Suprapubic skin (tissue), 4 donors: ENCODE data around the gene SRRM2. TPM values are rescaled to one million over a fixed set of nuclear protein-coding genes. Genes with fewer than 3 reads are reported as not detected.
A peak's percentile ranks its signal among the peaks of the same experiment; 100 is the strongest.

Experiments used
- DNase-seq, 2 donors: peaks; one replicate each; pipeline ENCODE4 v3.0.0-alpha.2; 2019; ENCODE audit warnings: low spot score in 2 of 2
- H3K27ac ChIP-seq: fragments of 200-600 bp; sonication (generic); one replicate; pipeline ENCODE4 v1.5.1; 2019
- H3K27me3 ChIP-seq: fragments of 200-600 bp; sonication (generic); one replicate; pipeline ENCODE4 v1.5.1; 2019
- H3K36me3 ChIP-seq: fragments of 200-600 bp; sonication (generic); one replicate; pipeline ENCODE4 v1.5.1; 2019
- H3K4me1 ChIP-seq: fragments of 200-600 bp; sonication (generic); one replicate; pipeline ENCODE4 v1.5.1; 2019
- H3K4me3 ChIP-seq: fragments of 200-600 bp; sonication (generic); one replicate; pipeline ENCODE4 v1.5.1; 2019; ENCODE audit warnings: mild to moderate bottlenecking
- H3K9me3 ChIP-seq: fragments of 200-600 bp; sonication (generic); one replicate; pipeline ENCODE4 v1.5.1; 2019
- EP300 ChIP-seq: sonication (generic); formaldehyde crosslinking; IDR thresholded peaks from one replicate; pipeline ENCODE4 v1.6.1; 2017; ENCODE audit warnings: antibody characterized with exemption
- POLR2A ChIP-seq, 2 donors: fragments of 450-650 bp; IDR thresholded peaks; one replicate each; pipeline ENCODE4 v1.6.1; 2017; ENCODE audit warnings: antibody characterized with exemption in 2 of 2, mild to moderate bottlenecking in 2 of 2, moderate library complexity in 2 of 2
- POLR2AphosphoS5 ChIP-seq, 3 donors: sonication (generic); formaldehyde crosslinking; IDR thresholded peaks; one replicate each; pipeline ENCODE4 v1.6.1; 2017; ENCODE audit warnings: antibody characterized with exemption in 3 of 3
- WGBS: methylation state at CpG from one replicate; pipeline ENCODE4 v1.1.5; 2018; 5-methylcytosine and 5-hydroxymethylcytosine counted together
- total RNA-seq, 4 donors: library from RNA; depleted of rRNA; stranded (reverse); fragments of >200 nt; gene quantifications; one replicate each; pipeline ENCODE4 v1.1.0, GENCODE V29; 2016
- TF ChIP-seq, protein P1 (sequence below), 2 donors: fragments of 200-600 bp in 1 of 2; fragments of 450-650 bp in 1 of 2; sonication (generic) in 1 of 2; IDR thresholded peaks; one replicate each; pipeline ENCODE4 v1.5.1; 2016 to 2019; ENCODE audit warnings: antibody characterized with exemption in 2 of 2, mild to moderate bottlenecking in 1 of 2, moderate library complexity in 1 of 2

The SRRM2 gene
- total RNA-seq, 4 donors from 2014 or later, result 484 to 1,595 (median 654) TPM

DNA sequence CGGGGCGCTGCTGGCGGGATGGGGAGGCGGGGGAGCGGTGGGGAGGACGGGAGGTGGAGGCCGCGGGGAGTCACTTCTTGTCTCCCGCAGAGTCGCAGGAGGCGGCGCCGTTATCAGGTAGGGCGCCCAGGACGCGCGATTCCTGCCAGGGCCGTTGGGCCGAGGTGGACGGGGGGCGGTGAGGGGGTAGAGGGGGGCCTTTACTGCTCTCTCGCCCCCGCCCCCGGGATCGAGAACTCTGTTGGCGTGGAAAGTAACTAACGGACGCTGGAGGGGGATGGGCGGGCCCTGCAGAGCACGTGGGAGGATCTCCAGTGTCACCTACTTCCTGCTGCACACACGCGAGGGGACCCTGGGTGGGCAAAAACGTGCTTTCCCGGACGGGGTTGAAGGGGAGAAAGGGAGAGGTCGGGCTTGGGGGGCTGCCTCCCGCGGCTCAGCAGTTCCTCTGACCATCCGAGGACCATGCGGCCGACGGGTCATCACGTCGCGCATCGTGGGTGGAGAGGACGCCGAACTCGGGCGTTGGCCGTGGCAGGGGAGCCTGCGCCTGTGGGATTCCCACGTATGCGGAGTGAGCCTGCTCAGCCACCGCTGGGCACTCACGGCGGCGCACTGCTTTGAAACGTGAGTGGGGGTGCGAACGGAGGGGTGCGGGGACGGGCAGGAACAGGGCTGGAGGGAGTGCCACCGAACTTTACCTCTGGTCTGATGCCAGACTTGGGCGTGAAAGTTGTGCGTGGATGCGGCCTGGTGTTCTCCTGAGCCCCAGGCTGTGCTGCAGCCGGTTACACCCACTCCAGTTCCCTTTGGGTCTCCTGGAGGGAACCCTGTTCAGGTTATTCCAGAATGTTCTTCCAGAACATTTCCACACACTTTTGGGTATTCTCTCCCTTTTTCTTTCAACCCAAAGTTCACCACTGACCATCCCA is 65.2 kb downstream of the SRRM2 start:
- Histone ChIP-seq H3K4me3 (no peak overlapping the region), H3K27me3 (peaks cover 51% of the 10 kb centered on the region)

DNA sequence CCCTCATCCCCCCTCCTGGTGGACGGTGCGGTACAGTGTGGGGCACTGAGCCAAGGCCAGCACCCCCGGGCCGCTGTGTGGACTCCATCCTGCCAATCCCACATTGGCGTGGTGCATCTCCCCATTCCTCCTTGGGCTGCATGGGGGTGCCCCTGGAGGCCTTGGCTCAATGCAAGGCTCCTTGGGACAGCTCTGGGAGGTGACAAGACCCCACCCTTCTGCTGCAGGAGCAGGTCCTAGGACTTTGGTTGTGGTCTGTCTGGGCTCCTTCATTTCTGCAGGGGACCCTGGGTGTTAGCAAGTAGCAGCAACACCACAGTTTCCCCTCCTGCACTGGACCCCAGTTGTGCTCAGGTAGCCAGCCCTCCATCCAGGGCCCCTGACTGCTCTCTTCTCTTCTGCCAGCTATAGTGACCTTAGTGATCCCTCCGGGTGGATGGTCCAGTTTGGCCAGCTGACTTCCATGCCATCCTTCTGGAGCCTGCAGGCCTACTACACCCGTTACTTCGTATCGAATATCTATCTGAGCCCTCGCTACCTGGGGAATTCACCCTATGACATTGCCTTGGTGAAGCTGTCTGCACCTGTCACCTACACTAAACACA is 65.9 kb downstream of the SRRM2 start:
- no peak overlapping the region for H3K27ac ChIP-seq
- H3K4me3 ChIP-seq, result no peak overlapping the region
- peaks cover 51% of the 10 kb centered on the region for H3K27me3 ChIP-seq
- TF ChIP-seq EP300, result no peak
- no peak for TF ChIP-seq POLR2A (IDR thresholded peaks at IDR 0.05)
- TF ChIP-seq, protein P1, sequence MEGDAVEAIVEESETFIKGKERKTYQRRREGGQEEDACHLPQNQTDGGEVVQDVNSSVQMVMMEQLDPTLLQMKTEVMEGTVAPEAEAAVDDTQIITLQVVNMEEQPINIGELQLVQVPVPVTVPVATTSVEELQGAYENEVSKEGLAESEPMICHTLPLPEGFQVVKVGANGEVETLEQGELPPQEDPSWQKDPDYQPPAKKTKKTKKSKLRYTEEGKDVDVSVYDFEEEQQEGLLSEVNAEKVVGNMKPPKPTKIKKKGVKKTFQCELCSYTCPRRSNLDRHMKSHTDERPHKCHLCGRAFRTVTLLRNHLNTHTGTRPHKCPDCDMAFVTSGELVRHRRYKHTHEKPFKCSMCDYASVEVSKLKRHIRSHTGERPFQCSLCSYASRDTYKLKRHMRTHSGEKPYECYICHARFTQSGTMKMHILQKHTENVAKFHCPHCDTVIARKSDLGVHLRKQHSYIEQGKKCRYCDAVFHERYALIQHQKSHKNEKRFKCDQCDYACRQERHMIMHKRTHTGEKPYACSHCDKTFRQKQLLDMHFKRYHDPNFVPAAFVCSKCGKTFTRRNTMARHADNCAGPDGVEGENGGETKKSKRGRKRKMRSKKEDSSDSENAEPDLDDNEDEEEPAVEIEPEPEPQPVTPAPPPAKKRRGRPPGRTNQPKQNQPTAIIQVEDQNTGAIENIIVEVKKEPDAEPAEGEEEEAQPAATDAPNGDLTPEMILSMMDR (IDR thresholded peaks at IDR 0.05), result no peak
- no peak for TF ChIP-seq POLR2AphosphoS5 (IDR thresholded peaks at IDR 0.05)
- 74% methylated on average over 10 of the region's 10 CpGs for WGBS
- H3K4me1 ChIP-seq, result no peaks in the 10 kb centered on the region
- peak; percentile 39 to 43 for DNase-seq
- H3K9me3 ChIP-seq, result no peaks in the 10 kb centered on the region
- no peaks in the 10 kb centered on the region for H3K36me3 ChIP-seq

More for the DNA sequence above, 65.2 kb downstream of the SRRM2 start:
- Histone ChIP-seq H3K36me3 (no peaks in the 10 kb centered on the region), H3K27ac (no peak overlapping the region), H3K9me3 (no peaks in the 10 kb centered on the region), H3K4me1 (no peaks in the 10 kb centered on the region)
- TF ChIP-seq POLR2A (IDR thresholded peaks at IDR 0.05) (no peak), EP300 (no peak), POLR2AphosphoS5 (IDR thresholded peaks at IDR 0.05) (no peak)
- TF ChIP-seq, protein P1 (IDR thresholded peaks at IDR 0.05), result no peak
- peak; percentile 57 to 74 for DNase-seq
- 52% methylated on average over 34 of the region's 68 CpGs for WGBS

DNA sequence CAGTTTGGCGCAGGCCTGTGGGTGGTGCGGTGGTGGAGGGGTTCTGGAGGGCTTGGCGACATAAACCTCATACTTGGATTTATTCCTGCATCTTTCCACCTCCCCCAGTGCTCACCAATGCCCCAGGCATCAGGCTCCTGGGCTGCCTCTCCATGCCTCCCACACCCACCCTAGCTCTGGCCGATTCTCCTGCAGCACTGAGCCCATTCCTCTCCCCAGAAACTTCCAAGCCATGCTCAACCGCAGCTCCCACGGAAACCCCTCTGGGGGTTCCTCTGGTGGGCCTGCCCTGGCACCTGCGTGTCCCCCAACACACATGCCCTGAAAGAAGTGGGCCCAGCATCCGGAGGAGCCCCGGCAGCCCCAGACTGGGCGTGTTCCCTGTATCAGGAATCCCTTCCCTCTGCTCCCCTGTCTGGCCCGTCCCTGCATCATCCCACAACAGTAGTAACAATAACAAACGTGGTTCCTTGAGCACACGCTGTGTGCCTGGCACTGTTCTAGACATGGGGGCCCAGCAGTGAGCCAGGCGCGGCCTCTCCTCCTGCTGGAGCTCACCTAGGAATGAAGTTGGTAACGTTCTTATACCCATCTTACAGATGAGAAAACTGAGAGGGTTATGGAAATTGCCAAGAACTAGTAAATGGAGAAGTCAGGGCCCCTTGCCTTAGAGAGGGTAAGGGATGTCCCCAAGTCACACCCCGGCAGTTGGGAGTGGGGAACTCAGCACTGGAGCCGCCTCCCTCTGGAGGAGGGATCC is 66.9 kb downstream of the SRRM2 start:
- Histone ChIP-seq H3K36me3 (no peaks in the 10 kb centered on the region), H3K4me1 (no peaks in the 10 kb centered on the region), H3K4me3 (no peak overlapping the region), H3K9me3 (no peaks in the 10 kb centered on the region), H3K27me3 (peaks cover 51% of the 10 kb centered on the region), H3K27ac (no peak overlapping the region)
- WGBS, result 85% methylated on average over 13 of the region's 18 CpGs
- TF ChIP-seq POLR2AphosphoS5 (IDR thresholded peaks at IDR 0.05) (no peak), EP300 (no peak), POLR2A (IDR thresholded peaks at IDR 0.05) (no peak)
- TF ChIP-seq, protein P1 (IDR thresholded peaks at IDR 0.05), result no peak
- DNase-seq, result peak; percentile 46 to 67

DNA sequence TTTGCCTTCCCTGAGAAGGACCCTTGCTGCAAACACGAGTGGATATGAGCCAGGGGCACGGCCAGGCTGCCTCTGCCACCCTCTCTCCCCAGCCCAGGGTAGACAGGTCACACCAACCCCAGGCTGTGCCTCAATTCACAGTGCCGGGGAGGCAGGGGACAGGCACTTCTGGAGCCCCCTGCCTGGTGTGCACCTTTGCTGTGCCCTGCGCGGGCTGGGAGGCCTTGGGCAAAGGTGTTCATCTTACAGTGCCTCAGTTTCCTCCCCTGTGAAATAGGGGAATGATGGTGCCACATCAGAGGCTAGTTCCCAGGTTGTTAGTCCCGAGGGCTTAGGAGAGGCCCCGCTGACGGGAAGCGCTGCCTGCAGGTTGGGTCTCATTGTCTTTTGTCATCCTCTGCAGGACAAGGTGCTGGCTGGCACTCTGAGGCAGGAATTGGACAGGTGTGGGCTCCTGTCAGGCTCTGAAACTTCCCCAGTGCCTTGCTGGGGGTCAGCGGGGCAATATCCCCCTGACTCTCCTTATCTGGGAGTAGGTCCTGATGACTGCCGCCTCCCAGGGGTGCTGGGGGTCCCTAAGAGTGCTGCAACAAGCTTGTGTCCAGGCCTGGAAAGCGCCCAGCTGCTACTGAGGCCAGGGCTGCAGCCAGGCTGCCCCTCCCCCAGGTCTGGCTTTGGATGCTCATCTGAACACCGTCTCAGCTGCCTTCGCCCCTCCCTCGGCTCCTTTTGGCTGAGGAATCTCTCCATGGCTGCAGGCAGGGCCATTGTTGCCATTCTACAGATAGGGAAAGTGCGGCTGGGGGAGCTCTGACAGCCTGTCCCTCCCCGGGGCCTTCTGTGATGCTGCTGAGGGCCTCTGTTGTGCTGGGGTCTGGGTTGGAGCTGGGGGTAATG is 67.7 kb downstream of the SRRM2 start:
- no peaks in the 10 kb centered on the region for H3K4me1 ChIP-seq
- WGBS, result 63% methylated on average over 7 of the region's 17 CpGs
- H3K27ac ChIP-seq, result no peak overlapping the region
- no peaks in the 10 kb centered on the region for H3K36me3 ChIP-seq
- no peaks in the 10 kb centered on the region for H3K9me3 ChIP-seq
- peaks cover 49% of the 10 kb centered on the region for H3K27me3 ChIP-seq
- no peak overlapping the region for H3K4me3 ChIP-seq
- peak; percentile 49 to 75 for DNase-seq
- TF ChIP-seq, protein P1 (IDR thresholded peaks at IDR 0.05), result no peak
- no peak for TF ChIP-seq POLR2AphosphoS5 (IDR thresholded peaks at IDR 0.05)
- no peak for TF ChIP-seq EP300
- TF ChIP-seq POLR2A (IDR thresholded peaks at IDR 0.05), result no peak

Other genes with a start within 250 kb of the SRRM2 start
- gene ATP6V0C, start 238.7 kb upstream of the SRRM2 start, total RNA-seq, result 100 to 1,000 TPM; 103 to 147 (median 120) TPM
- gene AMDHD2, start 232.3 kb upstream of the SRRM2 start, total RNA-seq, result 10 to 100 TPM; 27.0 to 42.7 (median 38.0) TPM
- gene CEMP1, start 221.2 kb upstream of the SRRM2 start, total RNA-seq, result 1 to 10 TPM in 2 of 4 donors, under 1 TPM in 1, not detected in 1; 0.34 to 3.9 (median 3.5) TPM
- gene PDPK1, start 214.6 kb upstream of the SRRM2 start, total RNA-seq, result 10 to 100 TPM; 31.6 to 49.8 (median 47.8) TPM
- 10 to 100 TPM; 46.3 to 84.4 (median 53.0) TPM for gene KCTD5, start 70.1 kb upstream of the SRRM2 start, total RNA-seq
- 1 to 10 TPM; 1.6 to 9.5 (median 5.6) TPM for gene PRSS27, start 32.4 kb upstream of the SRRM2 start, total RNA-seq
- 100 to 1,000 TPM; 174 to 249 (median 213) TPM for gene ELOB, start 24.6 kb downstream of the SRRM2 start, total RNA-seq
- gene PRSS33, start 34.9 kb downstream of the SRRM2 start, total RNA-seq, result not detected
- not detected for gene PRSS41, start 45.8 kb downstream of the SRRM2 start, total RNA-seq
- 1 to 10 TPM in 2 of 4 donors, under 1 TPM in 1, not detected in 1; 0.87 to 7.6 (median 1.3) TPM for gene PRSS21, start 64.6 kb downstream of the SRRM2 start, total RNA-seq
- gene ZG16B, start 77.7 kb downstream of the SRRM2 start, total RNA-seq, result 10 to 100 TPM; 17.7 to 80.5 (median 23.4) TPM
- 1 to 10 TPM; 1.7 to 8.7 (median 6.7) TPM for gene PRSS22, start 105.5 kb downstream of the SRRM2 start, total RNA-seq
- 10 to 100 TPM; 31.5 to 42.1 (median 34.7) TPM for gene FLYWCH2, start 130.6 kb downstream of the SRRM2 start, total RNA-seq
- gene FLYWCH1, start 159.3 kb downstream of the SRRM2 start, total RNA-seq, result 10 to 100 TPM; 32.7 to 81.8 (median 52.1) TPM
- gene KREMEN2, start 211.6 kb downstream of the SRRM2 start, total RNA-seq, result 1 to 10 TPM; 1.0 to 4.2 (median 3.9) TPM
- gene PAQR4, start 216.7 kb downstream of the SRRM2 start, total RNA-seq, result 10 to 100 TPM in 3 of 4 donors, 1 to 10 TPM in 1; 4.7 to 19.2 (median 14.1) TPM
- 1 to 10 TPM; 1.9 to 6.4 (median 4.7) TPM for gene PKMYT1, start 227.8 kb downstream of the SRRM2 start, total RNA-seq